Measurements from ENCODE around the gene SLC6A7.
A peak's percentile ranks its signal among the peaks of the same experiment; 100 is the strongest.

Gene SLC6A7

DNA sequence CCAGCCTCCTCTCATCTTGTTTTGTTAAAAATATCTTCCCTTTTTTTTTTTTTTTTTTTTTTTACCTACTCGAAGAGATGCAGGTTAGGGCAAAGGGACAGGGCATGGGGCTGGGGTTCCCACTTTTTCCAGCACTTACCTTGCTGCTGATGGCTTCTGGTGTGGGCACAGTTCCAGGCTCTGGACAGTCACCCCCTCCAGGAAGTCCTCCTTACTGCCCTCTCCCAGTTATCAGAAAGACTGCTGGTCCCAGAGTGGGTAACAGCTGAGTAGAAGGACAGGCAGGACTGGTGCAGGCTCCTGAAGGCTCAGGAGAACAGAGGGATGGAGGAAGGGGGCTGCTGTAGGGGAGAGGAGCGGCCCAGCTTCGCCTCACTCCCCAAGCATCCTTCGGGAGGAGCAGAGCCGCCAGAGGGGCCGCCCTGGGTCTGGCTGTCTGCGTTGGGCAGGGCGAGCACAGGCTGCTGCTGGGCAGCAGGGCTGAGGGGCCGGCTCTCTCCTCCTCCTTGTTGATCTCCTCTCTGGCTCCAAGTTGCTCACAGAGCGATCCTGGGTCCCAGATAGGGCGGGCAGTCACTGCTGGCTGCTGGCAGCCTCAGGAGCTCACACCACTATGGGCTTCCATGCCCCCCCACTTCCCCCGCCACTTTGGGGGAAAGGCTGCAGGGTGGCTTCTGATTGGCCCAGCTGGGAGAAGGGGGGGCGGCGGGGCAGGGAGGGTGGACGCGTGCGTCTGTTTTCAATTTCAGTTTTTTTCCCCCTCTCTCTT is 34.4 kb upstream of the SLC6A7 start, which contains the start of gene PDGFRB:
Gene PDGFRB, minus strand, starts transcription at position 588 of the 769 bp plus-strand sequence. CDS start 18,798 bp downstream, outside the sequence.
- FAIRE-seq = no peak
- DNase-seq (ENCODE audit: low spot score) = peak; percentile 90

DNA sequence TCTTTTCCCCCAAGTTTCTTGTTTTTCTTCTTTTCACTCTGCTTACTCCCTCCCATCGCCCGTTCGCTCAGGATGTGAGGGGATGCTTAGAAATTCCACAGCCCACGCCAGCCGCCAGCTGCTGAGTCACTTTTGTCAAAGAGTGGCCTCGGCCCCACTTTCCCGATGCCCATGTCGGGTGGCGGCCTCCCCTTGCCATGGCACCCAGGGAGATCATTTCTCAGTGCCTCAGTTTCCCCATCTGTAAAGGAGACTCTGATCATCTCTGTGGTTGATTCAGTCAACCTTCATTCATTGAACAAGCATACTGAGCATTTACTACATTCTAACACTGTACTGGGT is 33.9 kb upstream of the SLC6A7 start:
- no peak for DNase-seq (ENCODE audit: low spot score)
- peak; percentile 48 for FAIRE-seq

DNA sequence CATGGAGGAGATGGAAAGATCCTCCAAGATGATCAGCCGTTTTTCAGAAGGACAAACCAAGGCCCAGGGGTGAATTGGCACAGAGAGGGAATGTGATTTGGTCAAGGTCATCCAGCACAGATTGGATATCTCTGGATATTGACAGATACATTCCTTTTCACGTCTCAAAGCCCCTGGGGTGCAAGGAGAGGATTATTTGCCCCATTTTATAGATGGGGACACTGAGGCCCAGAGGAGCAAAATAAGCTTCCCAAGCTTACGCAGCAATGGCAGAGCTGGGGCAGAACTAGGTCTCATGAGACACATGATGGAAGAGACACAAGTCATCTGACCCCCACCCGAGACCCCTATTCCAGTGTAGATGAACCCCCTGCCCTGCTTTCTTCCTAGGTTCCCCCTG is 33.3 kb upstream of the SLC6A7 start:
- DNase-seq (ENCODE audit: low spot score) (no peak), FAIRE-seq (no peak)

DNA sequence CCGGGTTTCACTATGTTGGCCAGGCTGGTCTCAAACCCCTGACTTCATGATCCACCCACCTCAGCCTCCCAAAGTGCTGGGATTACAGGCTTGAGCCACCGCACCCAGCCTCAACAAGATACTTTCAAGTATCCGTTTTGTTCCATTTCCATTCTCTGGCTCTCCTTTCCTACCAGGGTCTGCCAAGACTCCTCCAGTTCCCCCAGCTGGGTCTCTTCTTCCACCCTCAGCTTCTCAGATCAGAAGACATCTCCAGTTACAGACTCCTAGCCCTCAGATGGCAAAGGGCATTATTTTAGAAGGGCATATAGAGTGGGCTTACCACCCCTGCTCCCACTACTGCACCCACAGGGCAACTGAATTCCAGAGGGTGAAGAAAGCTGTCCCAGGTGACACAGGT is 32.7 kb upstream of the SLC6A7 start:
- FAIRE-seq (no peak), DNase-seq (ENCODE audit: low spot score) (no peak)

DNA sequence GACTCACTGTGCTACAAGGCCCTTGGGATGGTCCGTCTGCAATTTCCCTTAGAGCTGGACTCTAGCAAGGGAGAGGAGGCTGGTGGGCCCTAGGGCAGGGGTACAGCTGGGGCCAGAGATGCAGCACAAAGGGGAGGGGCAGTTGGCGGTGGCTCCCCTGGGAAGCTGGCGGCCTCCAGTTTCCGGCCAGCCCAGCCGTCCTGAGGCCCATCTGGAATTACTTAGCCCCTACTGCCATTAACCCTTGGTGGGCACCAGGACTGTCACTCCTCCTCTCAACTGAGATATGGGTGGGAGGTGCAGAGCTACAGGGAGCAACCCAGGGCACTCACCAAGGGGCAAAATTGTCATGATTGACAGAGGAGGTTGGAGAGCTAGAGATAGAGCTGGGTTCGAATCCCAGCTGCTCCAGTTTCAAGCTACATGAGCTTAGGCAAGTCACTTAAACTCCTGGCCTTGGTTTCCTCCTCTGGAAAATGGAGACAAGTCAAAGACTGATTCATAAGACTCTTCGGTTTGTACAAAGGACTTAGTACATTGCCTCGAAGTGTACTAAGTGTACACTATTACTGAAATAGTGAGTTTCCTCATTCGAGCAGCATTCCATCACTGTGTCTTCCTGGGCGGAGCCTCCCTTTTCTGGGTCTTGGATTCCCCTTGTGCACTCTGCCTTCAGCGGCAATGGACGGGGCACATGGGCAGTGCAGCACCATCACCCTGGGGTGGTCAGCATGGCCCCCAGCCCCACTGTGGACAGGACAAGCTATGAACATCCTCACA is 31.5 kb upstream of the SLC6A7 start:
- FAIRE-seq = no peak
- no peak for DNase-seq (ENCODE audit: low spot score)

DNA sequence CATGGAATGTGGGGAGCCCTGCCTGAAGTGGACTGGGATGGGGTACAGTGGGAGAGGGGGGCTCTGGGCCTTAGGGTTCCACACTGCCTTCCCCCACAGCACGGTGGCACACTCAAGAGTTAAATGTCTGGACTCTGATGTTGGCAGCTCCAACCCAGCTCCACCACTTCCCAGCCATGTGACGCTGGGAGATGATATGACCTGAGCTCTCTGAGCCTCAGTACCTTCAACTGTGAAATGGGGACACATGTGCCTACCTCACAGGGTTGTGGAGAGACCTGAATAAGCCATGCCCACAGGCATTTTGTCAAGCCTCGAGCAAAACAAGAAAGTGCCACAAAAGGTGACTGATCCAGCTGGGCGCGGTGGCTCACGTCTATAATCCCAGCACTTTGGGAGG is 30.8 kb upstream of the SLC6A7 start:
- DNase-seq (ENCODE audit: low spot score) = no peak
- FAIRE-seq = no peak

DNA sequence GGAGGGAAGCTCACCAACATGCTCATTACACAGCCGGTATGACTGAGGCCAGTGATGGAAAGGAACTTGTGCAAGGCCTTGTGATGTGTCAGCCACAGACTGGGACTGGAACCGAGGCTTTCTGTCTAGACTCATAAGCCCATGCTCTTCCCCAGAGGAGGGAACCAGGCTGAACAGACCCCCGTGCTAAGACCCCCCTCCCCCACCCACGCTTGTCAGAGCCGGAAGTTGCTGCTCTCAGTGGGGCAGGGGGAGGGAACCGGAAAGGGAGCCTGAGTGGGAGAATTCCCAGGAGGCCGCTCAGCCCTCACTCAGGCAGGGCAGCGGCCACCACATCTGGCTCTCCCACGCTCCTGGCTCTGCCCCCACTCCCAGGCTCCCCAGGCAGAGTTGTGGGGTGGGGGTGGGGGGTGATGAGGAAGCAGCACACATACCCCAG is 30.1 kb upstream of the SLC6A7 start:
- DNase-seq (ENCODE audit: low spot score) (peak; percentile 60), FAIRE-seq (no peak)

DNA sequence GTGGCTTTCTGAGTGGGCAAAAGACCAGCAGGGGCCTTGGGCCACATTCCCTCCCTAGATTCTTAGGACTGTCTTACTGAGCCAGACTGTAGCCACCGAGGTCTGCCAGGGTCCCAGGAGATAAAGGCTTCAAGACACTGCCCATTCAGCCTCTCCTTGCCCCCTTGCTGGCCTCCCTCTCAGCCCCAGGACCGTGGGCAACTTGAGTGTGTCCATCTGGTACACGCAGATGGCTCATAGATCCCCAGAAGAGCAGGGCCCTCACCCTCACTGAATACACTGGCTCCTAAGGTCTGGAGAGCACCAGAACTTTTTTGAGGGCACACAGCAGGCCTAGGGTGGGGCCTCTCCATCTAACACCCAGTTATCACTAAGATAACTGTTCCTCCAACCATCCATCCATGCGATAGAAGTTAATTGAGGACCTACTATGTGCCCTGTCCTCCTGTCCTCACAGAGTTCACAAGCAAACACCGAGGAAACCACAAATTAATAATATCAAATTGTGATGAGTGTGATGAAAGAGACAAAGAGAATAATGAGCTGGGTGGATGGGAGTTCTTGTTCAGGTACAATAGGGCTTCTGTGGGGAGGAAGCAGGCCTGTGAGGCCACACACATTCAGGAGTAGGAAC is 29.3 kb upstream of the SLC6A7 start:
- DNase-seq (ENCODE audit: low spot score) (no peak), FAIRE-seq (no peak)

DNA sequence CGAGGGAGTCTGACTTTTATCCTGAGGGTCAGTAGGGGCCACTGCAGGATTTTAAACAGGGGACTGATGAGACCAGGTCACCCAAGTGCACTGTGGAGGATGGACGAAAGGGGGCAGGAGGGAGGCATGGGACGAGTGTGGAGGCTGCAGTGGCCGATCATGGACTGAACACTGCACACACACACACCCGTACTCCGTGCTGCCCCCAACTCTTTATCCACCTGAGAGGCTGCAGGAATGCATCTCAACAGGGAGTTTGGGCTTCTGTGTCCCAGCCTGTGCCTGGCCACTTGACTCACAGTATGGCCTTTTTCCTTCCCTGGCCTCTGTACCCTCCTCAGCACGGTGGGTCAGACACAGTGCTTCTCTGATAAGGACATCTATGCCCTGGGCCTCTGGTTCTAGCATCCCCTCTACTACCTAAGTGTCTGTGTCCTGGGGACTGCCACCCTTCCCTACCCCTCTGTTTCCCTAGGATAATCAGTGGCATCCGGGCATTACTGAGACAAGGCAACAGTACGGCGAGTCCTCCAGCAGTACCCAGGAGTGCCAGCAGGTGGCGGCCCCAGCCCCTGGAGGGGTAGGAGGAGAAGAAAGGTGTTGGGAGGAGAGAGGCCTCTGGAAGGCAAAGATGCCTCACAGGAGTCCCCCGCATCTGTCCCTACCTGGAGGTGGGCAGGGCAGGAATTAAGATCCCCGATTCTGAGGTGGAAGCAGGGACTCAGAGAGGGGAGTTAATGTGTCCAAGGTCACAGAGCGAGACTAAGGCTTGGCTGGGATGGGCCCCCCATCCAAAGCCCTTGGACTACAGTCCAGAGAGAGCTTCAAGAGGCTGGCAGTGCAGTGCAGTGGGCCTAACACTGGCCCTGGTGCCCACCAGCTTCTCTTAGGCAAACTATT is 28.4 kb upstream of the SLC6A7 start:
- DNase-seq (ENCODE audit: low spot score) (peak; percentile 87), FAIRE-seq (peak; percentile 9)

DNA sequence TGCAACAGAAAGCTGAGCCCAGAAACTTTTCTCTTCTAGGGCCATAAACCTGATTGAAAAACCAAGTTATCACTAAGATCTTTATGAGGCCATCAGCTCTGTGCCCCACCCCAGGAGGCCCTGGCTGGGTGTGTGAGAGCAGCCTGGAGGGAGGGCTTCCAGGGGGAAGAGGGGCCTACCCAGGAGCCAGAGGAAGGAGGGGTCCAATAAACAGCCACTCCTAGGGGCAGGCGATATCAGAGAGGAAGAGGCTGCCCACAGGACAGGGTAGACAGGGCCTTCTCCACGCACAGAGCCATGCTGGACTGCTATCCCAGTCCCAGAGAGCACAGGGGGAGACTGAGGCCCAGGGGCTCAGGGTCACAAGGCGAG is 27.7 kb upstream of the SLC6A7 start:
- no peak for FAIRE-seq

DNA sequence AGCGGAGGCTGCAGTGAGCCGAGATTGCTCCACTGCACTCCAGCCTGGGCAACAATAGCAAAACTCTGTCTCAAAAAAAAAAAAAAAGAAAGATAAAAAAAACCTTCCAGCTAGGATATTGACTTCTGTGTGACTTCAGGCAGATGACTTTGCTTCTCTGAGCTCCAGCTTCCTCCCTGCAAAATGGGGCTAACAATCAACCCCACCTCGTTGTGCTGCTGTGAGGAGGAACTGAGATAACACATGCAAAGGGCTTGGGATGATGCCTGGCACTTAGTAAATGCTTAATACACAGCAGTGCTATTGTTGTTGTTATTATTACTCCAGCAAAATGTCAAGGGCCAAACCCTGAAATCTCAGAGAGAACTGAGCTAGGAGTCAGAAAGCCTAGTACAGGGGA is 26.8 kb upstream of the SLC6A7 start:
- no peak for DNase-seq (ENCODE audit: low spot score)
- FAIRE-seq = no peak

More for the DNA sequence above, 27.7 kb upstream of the SLC6A7 start:
- DNase-seq (ENCODE audit: low spot score) = no peak

DNA sequence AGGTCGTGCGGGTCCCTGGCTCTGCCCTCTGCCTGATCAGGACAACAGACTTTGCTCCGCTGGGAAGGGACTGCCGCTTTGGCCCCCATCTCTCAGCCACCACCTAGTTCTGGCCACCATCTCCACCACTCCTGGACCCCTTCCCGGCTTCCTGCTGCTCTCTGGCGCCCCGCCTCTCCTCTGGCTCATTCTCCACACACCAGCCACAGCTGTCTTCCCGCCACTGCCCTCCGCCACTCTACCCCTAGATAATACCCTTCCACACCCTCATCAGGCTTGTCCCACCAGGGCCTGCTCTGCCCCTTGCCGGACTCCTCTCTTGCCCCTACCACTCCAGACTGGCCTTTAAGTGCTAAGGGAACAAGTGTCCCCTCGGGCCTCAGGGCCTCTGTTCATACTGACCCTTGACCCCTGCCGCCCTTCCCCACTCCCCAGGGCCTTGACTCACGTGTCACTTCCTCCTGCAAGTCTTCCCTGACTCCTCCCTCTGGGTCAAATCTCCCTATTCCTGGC is 26.3 kb upstream of the SLC6A7 start:
- no peak for FAIRE-seq
- no peak for DNase-seq (ENCODE audit: low spot score)

DNA sequence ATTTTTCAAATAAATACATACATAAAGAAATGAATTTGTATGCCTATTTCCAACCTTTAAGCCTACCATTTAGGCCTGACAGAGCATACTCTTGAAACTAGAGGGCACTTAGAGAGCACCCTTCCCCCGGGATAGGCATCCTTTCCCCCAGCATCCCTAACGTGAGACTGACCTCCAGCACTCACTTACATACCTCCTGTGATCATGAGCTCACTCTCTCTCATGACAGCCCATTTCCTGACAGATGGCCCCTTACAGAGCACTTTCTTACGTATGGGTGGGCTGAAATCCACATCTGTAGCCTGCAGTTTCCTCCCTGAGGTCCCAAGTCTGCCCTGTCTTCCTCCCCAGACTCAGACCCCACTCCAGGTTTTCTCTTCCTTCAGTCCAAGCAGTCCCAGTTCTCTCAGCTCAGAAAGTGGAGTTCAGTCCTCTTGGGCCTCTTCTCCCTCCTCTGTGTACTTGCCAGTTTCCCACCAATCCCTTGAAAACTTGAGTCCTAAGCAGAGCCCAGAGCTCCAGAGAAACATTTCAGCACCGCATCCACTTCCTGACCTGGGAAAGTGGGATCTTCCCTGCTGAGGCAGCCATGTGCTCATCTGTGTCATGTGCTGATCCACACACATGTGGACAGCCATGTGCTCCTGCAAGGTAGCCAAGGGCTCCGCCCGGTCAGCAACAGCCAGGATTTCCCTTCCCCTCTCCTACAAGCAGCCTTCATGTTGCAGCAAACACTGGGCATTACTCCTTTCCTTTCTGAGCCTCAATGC is 25.5 kb upstream of the SLC6A7 start:
- DNase-seq (ENCODE audit: low spot score) (no peak), FAIRE-seq (no peak)

DNA sequence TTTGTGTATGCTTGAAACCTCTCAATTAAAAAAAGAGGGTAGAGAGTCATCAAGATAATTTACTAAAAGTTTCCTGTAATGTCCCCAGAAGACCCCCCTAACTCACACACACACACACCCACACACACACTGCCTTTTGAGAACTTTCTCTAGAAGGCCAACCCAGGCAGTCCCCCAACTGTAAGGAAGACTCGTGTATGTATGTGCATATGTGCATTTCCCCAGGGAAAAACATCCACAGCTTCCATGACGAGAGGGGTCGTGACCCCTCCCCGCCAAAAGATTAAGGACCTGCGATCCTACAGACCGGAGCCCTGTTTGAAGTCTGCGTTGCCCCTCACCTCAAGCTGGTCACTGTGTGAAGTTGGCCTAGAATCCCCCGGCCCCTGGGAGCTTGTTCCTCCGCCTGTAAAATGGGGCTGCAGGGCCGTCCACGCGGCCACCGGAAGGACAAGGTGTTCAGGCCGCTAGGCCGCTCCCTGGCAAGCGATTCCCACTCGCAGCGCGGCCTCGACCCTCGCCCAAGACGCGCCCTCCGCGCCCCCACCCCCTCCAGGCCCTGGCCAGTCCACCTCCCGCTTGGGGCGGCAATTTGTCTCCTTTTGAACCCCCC is 23.7 kb upstream of the SLC6A7 start:
- FAIRE-seq = no peak
- DNase-seq (ENCODE audit: low spot score) = no peak

DNA sequence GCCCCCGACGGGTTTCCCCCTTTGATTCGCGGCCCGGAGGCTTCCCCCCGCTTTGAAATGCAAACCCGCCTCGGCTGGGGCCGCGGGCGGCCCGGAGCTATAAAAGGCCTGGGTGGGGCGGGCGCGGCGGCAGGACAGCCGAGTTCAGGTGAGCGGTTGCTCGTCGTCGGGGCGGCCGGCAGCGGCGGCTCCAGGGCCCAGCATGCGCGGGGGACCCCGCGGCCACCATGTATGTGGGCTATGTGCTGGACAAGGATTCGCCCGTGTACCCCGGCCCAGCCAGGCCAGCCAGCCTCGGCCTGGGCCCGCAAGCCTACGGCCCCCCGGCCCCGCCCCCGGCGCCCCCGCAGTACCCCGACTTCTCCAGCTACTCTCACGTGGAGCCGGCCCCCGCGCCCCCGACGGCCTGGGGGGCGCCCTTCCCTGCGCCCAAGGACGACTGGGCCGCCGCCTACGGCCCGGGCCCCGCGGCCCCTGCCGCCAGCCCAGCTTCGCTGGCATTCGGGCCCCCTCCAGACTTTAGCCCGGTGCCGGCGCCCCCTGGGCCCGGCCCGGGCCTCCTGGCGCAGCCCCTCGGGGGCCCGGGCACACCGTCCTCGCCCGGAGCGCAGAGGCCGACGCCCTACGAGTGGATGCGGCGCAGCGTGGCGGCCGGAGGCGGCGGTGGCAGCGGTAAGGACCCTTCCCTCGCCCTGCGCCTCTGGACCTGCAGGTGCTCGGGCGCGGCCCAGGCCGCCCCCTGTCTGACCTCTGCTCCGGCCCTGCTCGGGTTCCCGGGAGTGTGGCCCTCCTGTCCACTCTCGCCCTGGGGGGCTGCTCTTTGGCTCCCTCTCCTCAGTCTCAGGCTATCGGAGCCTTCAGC is 23.0 kb upstream of the SLC6A7 start, which contains the start of gene CDX1:
Gene CDX1, plus strand, starts transcription at position 129 of the 862 bp plus-strand sequence. Its CDS starts 99 bp downstream, at position 228.
- FAIRE-seq = no peak
- DNase-seq (ENCODE audit: low spot score) = no peak

DNA sequence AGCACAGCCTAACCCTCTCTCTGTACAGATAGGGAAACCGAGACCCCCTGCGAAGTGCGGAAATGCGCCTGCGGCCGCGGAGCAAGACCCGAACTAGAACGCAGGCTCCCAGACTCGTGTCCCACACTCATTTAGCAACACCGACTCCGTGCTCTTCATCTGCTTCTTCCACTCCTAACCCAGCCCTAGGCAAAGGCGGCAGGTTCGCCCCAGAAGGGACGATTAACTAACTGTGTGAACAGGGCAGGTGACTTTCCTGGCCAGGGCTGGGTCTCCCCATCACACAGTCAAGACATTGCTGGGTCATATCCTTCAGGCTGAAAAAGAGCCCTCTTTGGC is 22.4 kb upstream of the SLC6A7 start:
- DNase-seq (ENCODE audit: low spot score) = no peak
- no peak for FAIRE-seq

DNA sequence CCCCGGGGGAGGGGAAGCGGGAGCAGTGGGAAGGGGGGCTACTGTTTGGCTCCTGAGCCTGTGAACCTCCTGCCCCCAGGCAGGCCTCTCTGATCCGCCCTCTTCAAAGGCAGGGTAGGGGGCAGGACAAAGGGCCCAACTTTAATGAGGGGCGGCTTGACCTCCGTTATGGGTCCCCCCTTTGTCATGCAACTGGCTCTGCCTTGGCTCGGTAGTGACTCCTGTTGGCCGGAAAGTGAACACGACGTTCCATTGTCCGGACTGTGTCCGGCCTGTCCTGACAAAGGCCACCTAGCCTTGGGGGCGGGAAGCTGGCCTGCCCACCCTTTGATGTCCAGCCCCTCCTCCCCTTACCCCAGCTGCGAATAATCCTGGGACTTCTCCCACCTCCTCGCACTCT is 22.0 kb upstream of the SLC6A7 start:
- FAIRE-seq (no peak), DNase-seq (ENCODE audit: low spot score) (no peak)

DNA sequence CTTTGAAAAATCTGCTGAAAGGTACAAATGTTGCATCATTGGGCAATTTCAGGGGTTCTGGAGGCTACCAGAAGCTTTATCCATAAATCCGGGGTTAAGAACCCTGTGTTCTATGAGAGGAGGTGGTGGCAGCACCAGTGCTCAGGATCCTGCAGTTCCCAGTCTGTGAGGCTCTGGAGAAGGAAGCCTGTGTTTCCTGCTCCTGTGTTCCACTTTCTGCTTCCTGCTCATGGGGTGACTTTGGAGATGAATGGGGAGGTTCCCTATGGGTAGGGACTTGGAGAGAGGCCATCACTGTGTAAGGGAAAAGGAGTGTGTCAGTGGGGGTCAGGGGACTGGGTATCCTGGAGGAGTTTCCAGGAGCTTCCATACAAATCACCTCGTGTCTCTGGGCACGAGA is 21.0 kb upstream of the SLC6A7 start:
- FAIRE-seq = no peak

DNA sequence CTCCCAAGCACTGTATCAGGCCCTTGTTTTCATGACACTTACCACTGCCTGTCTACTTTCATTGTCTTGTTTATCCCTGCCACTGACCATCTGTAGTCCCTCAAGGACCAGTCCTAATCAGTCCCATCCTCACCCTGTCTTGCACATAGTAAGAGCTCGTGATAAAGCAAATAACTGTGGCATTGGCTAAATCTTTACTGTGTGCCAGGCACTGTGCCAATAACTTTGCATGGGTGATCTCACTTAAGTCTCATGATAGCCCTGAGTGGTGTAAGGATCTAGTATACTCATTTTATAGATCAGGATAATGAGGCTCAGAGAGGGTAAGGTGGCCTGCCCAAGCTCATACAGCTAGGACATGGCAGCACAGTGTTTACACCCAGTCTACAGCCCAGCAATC is 17.7 kb upstream of the SLC6A7 start:
- DNase-seq (ENCODE audit: low spot score) (no peak), FAIRE-seq (peak; percentile 13)

More for the DNA sequence above, 21.0 kb upstream of the SLC6A7 start:
- no peak for DNase-seq (ENCODE audit: low spot score)

Data from urothelium cell line (cell line).